ENCODE measurements around the gene GATA3. TPM values are rescaled to one million over a fixed set of nuclear protein-coding genes. Genes with fewer than 3 reads are reported as not detected.

The GATA3 gene
- total RNA-seq, 1 donor from 2014 or later, result not detected

DNA sequence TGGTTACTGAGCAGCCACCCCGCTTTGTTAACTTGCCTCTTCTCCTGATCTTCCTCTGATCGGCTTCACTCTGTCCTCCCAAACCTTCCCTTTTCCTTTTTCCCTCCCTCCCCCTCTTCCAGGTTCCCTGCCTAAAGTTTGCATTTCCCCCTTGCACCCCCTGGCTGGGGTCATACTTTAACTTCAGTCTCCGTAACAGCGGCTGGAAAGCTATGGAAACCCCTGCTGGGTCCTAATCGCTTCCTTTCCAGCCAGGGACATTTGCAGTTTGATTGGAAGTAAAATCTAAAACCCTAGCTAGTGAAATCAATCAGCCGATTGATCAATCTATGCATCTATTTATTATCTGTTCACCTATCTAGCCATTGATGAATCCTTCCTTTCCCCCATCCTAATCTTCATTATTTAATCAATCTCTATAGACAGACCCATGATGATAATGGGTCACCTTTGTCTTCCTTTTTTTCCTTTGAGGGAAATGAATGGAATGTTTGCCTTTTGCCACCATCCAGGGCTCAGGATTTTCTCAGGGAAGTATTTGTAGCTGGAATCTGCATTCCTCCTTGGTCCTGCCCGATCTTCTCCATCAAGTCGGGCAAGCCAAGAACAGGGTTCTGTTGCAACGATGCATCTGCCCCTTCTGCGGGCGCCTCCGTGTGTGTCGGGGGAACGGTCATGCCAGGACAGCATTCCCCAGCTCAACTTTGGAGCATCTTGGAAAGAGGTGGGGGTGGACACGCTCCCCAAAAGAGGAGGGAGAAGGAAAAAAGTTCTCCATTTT is 8.8 kb downstream of the GATA3 start:
- peaks cover 90% of the 10 kb centered on the region for H3K27me3 ChIP-seq
- H4K20me1 ChIP-seq (ENCODE audit: low read depth), result peaks cover 43% of the 10 kb centered on the region
- peak; percentile 66 for DNase-seq (ENCODE audit: low spot score)
- TF ChIP-seq, protein P1, sequence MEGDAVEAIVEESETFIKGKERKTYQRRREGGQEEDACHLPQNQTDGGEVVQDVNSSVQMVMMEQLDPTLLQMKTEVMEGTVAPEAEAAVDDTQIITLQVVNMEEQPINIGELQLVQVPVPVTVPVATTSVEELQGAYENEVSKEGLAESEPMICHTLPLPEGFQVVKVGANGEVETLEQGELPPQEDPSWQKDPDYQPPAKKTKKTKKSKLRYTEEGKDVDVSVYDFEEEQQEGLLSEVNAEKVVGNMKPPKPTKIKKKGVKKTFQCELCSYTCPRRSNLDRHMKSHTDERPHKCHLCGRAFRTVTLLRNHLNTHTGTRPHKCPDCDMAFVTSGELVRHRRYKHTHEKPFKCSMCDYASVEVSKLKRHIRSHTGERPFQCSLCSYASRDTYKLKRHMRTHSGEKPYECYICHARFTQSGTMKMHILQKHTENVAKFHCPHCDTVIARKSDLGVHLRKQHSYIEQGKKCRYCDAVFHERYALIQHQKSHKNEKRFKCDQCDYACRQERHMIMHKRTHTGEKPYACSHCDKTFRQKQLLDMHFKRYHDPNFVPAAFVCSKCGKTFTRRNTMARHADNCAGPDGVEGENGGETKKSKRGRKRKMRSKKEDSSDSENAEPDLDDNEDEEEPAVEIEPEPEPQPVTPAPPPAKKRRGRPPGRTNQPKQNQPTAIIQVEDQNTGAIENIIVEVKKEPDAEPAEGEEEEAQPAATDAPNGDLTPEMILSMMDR (IDR thresholded peaks at IDR 0.05), result no peak
- peak; percentile 64 for TF ChIP-seq EZH2 (IDR thresholded peaks at IDR 0.05)
- H3K9ac ChIP-seq, result no peak overlapping the region
- peak overlapping the region; percentile 36 for H3K4me3 ChIP-seq
- H3K4me1 ChIP-seq, result peaks cover 58% of the 10 kb centered on the region
- peaks cover 42% of the 10 kb centered on the region for H3K4me1 Mint-ChIP-seq
- peaks cover 60% of the 10 kb centered on the region for H3F3A ChIP-seq (ENCODE audit: low read depth)
- no peaks in the 10 kb centered on the region for H3K36me3 ChIP-seq
- H3K27ac Mint-ChIP-seq, result no peak overlapping the region
- H3K79me2 ChIP-seq (ENCODE audit: low read depth), result no peaks in the 10 kb centered on the region
- H3K9me3 ChIP-seq (ENCODE audit: low read depth), result no peaks in the 10 kb centered on the region
- H3K27me3 Mint-ChIP-seq (ENCODE audit: insufficient read depth, low read depth), result peaks cover 65% of the 10 kb centered on the region
- H3K4me3 Mint-ChIP-seq, result no peak overlapping the region
- H3K4me2 ChIP-seq, result peak overlapping the region; percentile 74
- H3K36me3 Mint-ChIP-seq, result no peaks in the 10 kb centered on the region
- no peaks in the 10 kb centered on the region for H3K9me3 Mint-ChIP-seq
- H2AFZ ChIP-seq (replicated peaks), result no peak overlapping the region
- H3K27ac ChIP-seq, result no peak overlapping the region

DNA sequence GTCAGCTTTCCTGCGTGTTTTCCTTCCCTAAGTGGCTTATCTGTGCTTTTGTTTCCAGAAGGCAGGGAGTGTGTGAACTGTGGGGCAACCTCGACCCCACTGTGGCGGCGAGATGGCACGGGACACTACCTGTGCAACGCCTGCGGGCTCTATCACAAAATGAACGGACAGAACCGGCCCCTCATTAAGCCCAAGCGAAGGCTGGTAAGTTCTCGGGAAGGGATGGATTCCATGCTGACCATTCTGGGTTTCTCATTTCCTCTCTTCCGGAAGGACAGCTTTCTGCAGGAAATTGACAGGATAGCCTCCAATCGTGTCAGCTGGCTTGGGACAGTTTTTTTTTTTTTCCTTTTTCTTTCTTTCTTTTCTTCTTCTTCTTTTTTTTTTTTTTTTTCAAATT is 9.4 kb downstream of the GATA3 start:
- Mint-ChIP-seq H3K4me1 (peaks cover 41% of the 10 kb centered on the region), H3K27me3 (ENCODE audit: insufficient read depth, low read depth) (peaks cover 60% of the 10 kb centered on the region), H3K27ac (no peak overlapping the region), H3K9me3 (no peaks in the 10 kb centered on the region), H3K4me3 (no peak overlapping the region), H3K36me3 (no peaks in the 10 kb centered on the region)
- peak overlapping the region; percentile 74 for H3K4me2 ChIP-seq
- peaks cover 84% of the 10 kb centered on the region for H3K27me3 ChIP-seq
- peak overlapping the region; percentile 57 for H2AFZ ChIP-seq (replicated peaks)
- DNase-seq (ENCODE audit: low spot score), result no peak
- H3K9ac ChIP-seq, result no peak overlapping the region
- no peak overlapping the region for H3K27ac ChIP-seq
- peaks cover 57% of the 10 kb centered on the region for H3F3A ChIP-seq (ENCODE audit: low read depth)
- H4K20me1 ChIP-seq (ENCODE audit: low read depth), result peaks cover 37% of the 10 kb centered on the region
- no peaks in the 10 kb centered on the region for H3K9me3 ChIP-seq (ENCODE audit: low read depth)
- no peaks in the 10 kb centered on the region for H3K79me2 ChIP-seq (ENCODE audit: low read depth)
- H3K4me1 ChIP-seq, result peaks cover 58% of the 10 kb centered on the region
- H3K4me3 ChIP-seq, result peak overlapping the region; percentile 36
- TF ChIP-seq, protein P1 (IDR thresholded peaks at IDR 0.05), result no peak
- TF ChIP-seq EZH2 (IDR thresholded peaks at IDR 0.05) (no peak), EZH2phosphoT487 (IDR thresholded peaks at IDR 0.05) (no peak)
- H3K36me3 ChIP-seq, result no peaks in the 10 kb centered on the region

GRCh38 chr10:8064436-8064835 is 9.9 kb downstream of the GATA3 start:
- peak overlapping the region; percentile 74 for H3K4me2 ChIP-seq
- TF ChIP-seq, protein P1 (IDR thresholded peaks at IDR 0.05), result no peak
- no peak for TF ChIP-seq EZH2phosphoT487 (IDR thresholded peaks at IDR 0.05)
- no peak for TF ChIP-seq EZH2 (IDR thresholded peaks at IDR 0.05)
- H3K27me3 ChIP-seq, result peaks cover 79% of the 10 kb centered on the region
- peaks cover 55% of the 10 kb centered on the region for H3K27me3 Mint-ChIP-seq (ENCODE audit: insufficient read depth, low read depth)
- H3K4me3 ChIP-seq, result peak overlapping the region; percentile 36
- H3K9me3 Mint-ChIP-seq, result no peaks in the 10 kb centered on the region
- no peaks in the 10 kb centered on the region for H3K36me3 Mint-ChIP-seq
- no peaks in the 10 kb centered on the region for H3K36me3 ChIP-seq
- H3K4me3 Mint-ChIP-seq, result no peak overlapping the region
- no peak overlapping the region for H3K27ac ChIP-seq
- H3F3A ChIP-seq (ENCODE audit: low read depth), result peaks cover 52% of the 10 kb centered on the region
- no peaks in the 10 kb centered on the region for H3K79me2 ChIP-seq (ENCODE audit: low read depth)
- H2AFZ ChIP-seq (replicated peaks), result no peak overlapping the region
- peaks cover 55% of the 10 kb centered on the region for H3K4me1 ChIP-seq
- H3K4me1 Mint-ChIP-seq, result peaks cover 36% of the 10 kb centered on the region
- DNase-seq (ENCODE audit: low spot score), result peak; percentile 28
- no peaks in the 10 kb centered on the region for H3K9me3 ChIP-seq (ENCODE audit: low read depth)
- peaks cover 32% of the 10 kb centered on the region for H4K20me1 ChIP-seq (ENCODE audit: low read depth)
- no peak overlapping the region for H3K27ac Mint-ChIP-seq
- no peak overlapping the region for H3K9ac ChIP-seq

Data from neural progenitor cell (in vitro differentiated cells).